ENCODE measurements around the gene AMFR.

AMFR gene

GRCh38 chr16:56451753-56452689 lies 26.7 kb upstream of the AMFR start (continued):
- no peak for TF ChIP-seq ZNF362 (tag by site-specific recombination; IDR thresholded peaks at IDR 0.05)

- Histone ChIP-seq H3K4me1 (ENCODE audit: control insufficient read depth, insufficient read depth, low read length) (peaks cover 5% of the 10 kb centered on the region; the same call in 1 of the 2 replicates), H3K4me3 (ENCODE audit: low read depth, low read length) (peak within 1 kb of the TSS; percentile 67), H3K36me3 (ENCODE audit: control insufficient read depth in 2 of 2, insufficient read depth in 1 of 2, low read length in 2 of 2) (peaks cover 33 to 52% of the 10 kb centered on the region in 2 experiments), H3K27ac (ENCODE audit: extremely low read depth, low read depth, low read length) (peak within 1 kb of the TSS; percentile 78), H3K9me3 (ENCODE audit: control insufficient read depth, insufficient read depth, low read depth, low read length) (no peaks in the 10 kb centered on the region)
- POLR2A ChIA-PET, result interaction anchor here (0.5 to 1.4 kb wide), 13 partner anchors 9 to 434 kb away, joined by 3 to 12 read pairs (median 4); partner anchors contain the start of genes BBS2 and MT2A
- CTCF ChIA-PET, result no interaction called here
- no peak for TF ChIP-seq FEZF1 (tag by site-specific recombination; IDR thresholded peaks at IDR 0.05)
- TF ChIP-seq ZNF704 (tag by site-specific recombination; IDR thresholded peaks at IDR 0.05), result no peak
- TF ChIP-seq ZNF580 (tag by site-specific recombination; IDR thresholded peaks at IDR 0.05), result peak; percentile 66
- TF ChIP-seq ZBTB48 (tag by site-specific recombination; IDR thresholded peaks at IDR 0.05), result no peak
- TF ChIP-seq ZBTB21 (tag by site-specific recombination; IDR thresholded peaks at IDR 0.05), result no peak
- TF ChIP-seq SCRT1 (tag by site-specific recombination; IDR thresholded peaks at IDR 0.05; ENCODE audit: borderline replicate concordance), result peak; percentile 90
- TF ChIP-seq GFI1B (tag by site-specific recombination; IDR thresholded peaks at IDR 0.05), result no peak
- no peak for TF ChIP-seq ZNF157 (tag by site-specific recombination; IDR thresholded peaks at IDR 0.05)
- TF ChIP-seq ZNF624 (tag by site-specific recombination; IDR thresholded peaks at IDR 0.05), result no peak
- TF ChIP-seq ZNF518A (tag by site-specific recombination; conservative IDR thresholded peaks at IDR 0.05; ENCODE audit: low read depth), result peak; percentile 59
- TF ChIP-seq ZNF37A (tag by site-specific recombination; IDR thresholded peaks at IDR 0.05), result no peak
- no peak for TF ChIP-seq GLIS1 (tag by site-specific recombination; IDR thresholded peaks at IDR 0.05)
- TF ChIP-seq ZNF791 (tag by site-specific recombination; IDR thresholded peaks at IDR 0.05), result no peak
- no peak for TF ChIP-seq ZNF654 (tag by site-specific recombination; IDR thresholded peaks at IDR 0.05; ENCODE audit: low read depth)
- no peak for TF ChIP-seq ZNF837 (tag by site-specific recombination; IDR thresholded peaks at IDR 0.05)
- TF ChIP-seq ZNF596 (tag by site-specific recombination; IDR thresholded peaks at IDR 0.05), result no peak
- TF ChIP-seq ZNF792 (tag by site-specific recombination; IDR thresholded peaks at IDR 0.05), result 0 out of 2 replicates have a peak, but pooled peaks have one; percentile 47
- TF ChIP-seq ZNF623 (tag by site-specific recombination; IDR thresholded peaks at IDR 0.05), result no peak
- peak; percentile 69 for TF ChIP-seq ZNF335 (tag by site-specific recombination; conservative IDR thresholded peaks at IDR 0.05)
- TF ChIP-seq EGR2 (tag by site-specific recombination; IDR thresholded peaks at IDR 0.05; ENCODE audit: low read depth), result peak; percentile 80
- peak; percentile 86 for TF ChIP-seq YY1 (tag by site-specific recombination; IDR thresholded peaks at IDR 0.05)
- no peak for TF ChIP-seq ATF2 (tag by site-specific recombination; IDR thresholded peaks at IDR 0.05; ENCODE audit: low read depth)
- TF ChIP-seq ZNF660 (tag by site-specific recombination; IDR thresholded peaks at IDR 0.05), result peak; percentile 42
- no peak for TF ChIP-seq ZNF558 (tag by site-specific recombination; IDR thresholded peaks at IDR 0.05)
Observed at GRCh38 chr16:56450986-56451752, 25.8 kb upstream of the AMFR start, which contains the start of the genes NUDT21 and OGFOD1. NUDT21 (minus strand) TSS chr16:56451332; CDS start chr16:56451202, 130 bp downstream. OGFOD1 (plus strand) TSS chr16:56451554; CDS start chr16:56451613, 59 bp downstream.
